Fibroblast of skin of back (primary cell): ENCODE data around the gene PLA2G2D.

ENCODE experiments used
- DNase-seq: peaks from one replicate; pipeline ENCODE4 v3.0.0-alpha.2; 2013

PLA2G2D gene

DNA sequence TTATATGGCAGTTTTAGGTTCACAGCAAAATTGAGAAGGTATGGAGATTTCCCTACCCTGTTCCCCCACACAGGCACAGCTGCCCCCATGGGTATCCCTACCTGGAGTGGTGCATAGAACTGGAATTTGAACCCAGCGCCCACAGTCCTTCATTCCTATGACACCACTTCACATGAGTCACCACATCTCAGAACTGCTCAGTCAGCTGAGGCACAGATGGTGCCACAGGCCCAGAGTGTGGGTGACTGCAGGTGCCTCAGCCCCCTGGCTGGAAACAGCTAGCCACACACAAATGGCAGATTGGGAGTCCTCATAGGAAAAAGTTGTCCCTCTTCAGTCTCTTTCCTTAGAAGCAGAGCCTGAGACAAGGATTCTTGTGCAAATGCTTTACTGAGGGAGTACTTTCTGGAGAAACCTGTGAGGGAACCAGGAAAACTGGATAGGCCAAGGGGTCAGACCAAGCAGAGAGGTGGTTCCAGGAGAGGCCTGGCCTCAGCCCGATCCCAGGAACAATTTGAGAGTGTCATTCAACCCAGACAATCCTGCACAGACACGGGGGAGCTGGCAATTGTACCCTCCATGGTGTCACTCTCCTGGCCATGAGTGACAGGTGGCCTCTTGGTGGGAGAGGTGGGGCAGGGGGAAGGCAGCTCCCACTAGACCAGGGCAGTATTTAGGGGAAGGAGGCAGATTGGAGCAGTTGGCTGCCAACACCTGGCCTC lies 6.9 kb downstream of the PLA2G2D start:
- no peak for DNase-seq

DNA sequence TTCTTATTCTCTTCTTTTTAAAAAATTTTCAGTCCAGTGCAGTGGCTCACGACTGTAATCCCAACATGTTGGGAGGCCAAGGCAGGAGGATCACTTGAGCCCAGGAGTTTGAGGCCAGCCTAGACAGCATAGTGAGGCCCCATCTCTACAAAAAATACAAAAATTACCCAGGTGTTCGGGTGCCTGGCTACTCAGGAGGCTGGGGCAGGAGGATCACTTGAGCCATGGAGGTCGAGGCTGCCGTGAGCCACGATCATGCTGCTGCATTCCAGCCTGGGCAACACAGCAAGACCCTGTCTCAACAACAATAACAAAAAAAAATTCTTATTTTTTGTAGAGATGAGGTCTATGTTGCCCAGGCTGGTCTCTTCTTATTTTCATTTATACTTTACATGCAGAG lies 7.9 kb downstream of the PLA2G2D start:
- no peak for DNase-seq

- no peak for DNase-seq
Observed at GRCh38 chr1:20110679-20111078, 8.7 kb downstream of the PLA2G2D start.

GRCh38 chr1:20109223-20109856 lies 10.0 kb downstream of the PLA2G2D start:
- no peak for DNase-seq

GRCh38 chr1:20108366-20109123 lies 10.8 kb downstream of the PLA2G2D start:
- no peak for DNase-seq

DNA sequence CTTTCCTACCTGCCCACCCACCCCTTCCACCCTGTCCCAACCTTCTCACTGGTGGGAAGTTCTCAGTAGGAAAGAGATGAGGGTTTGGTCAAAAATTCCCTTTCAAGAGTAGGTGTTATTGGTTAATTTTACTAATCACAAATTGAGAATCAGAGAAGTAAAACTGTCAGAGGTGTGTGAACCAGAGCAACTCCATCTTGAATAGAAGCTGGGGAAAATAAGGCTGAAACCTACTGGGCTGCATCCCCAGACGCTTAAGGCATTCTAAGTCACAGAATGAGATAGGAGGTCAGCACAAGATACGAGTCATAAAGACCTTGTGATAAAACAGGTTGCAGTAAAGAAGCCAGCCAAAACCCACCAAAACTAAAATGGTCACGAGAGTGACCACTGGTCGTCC lies 11.5 kb downstream of the PLA2G2D start:
- no peak for DNase-seq

- DNase-seq, result no peak
Observed at GRCh38 chr1:20107351-20107750, 12.0 kb downstream of the PLA2G2D start.

DNA sequence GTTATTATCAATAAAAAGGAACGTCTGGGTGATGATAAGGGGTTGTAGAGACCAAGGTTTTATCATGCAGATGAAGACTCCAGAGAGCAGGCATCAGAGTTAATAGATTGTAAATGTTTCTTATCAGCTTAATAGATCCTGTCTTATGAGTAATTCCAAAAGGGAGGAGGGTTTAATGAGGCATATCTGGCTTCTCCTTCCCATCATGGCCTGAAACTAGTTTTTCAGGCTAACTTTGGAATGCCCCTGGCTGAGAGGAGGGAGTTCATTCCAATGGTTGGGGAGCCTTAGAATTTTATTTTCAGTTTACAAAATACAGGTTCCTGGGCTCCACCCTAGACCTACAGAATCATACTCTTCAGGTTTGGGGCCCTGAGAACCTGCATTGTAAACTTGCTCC lies 13.5 kb downstream of the PLA2G2D start:
- no peak for DNase-seq

DNA sequence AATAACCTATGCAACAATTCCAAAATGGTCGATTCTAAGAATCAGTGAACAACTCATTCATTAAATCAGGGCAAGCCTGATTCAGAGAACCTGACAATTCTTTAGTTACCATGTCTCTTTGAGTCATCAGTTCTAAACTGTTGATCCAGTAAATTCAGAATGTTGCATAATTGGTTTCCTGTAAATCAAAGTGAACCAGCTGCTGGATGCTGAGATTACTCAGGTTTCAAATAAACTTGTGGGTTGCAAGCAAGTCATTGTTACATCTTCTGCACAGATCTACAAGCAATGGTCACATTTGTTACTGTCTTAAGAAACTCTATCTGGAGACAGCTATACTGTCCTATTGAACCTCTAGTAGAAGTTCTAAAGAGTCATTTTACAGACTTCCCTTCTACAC lies 16.5 kb downstream of the PLA2G2D start:
- DNase-seq, result no peak

DNA sequence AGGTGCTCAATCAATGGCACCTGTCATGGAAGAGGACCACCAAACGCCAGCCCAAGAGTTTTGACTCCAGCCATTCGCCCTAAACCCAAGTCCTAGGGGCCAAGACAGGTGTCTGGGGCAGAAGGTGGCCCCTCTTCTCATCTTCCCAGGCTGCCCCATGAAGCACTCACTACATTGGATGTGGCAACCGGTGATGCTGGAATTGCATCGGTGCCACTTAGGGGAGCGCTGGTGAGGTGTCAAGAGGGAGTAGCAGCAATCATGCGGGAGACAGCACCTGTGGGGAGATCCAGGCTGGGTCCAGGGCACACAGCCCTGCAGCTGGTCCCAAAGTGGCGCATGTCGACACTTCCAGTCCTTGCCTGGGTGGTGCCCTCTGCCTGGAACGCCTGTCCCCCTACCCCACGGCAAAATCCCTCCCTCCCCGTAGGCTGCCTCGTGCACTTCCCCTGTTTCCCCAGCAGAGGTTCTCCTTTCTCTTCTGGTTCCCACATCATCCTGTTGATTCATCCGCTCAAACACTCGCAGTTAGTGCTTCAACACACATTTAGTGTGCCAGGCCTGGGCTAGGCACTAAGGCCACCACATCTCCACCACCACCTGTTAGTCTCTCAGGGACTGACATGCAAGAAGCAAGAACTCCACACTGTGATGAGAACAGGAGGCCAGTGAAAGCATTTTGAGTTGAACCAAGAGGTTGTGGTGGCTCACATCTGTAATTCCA lies 18.5 kb downstream of the PLA2G2D start:
- peak; percentile 47 for DNase-seq

- DNase-seq, result no peak
Observed at GRCh38 chr1:20099533-20099932, 19.8 kb downstream of the PLA2G2D start.

DNA sequence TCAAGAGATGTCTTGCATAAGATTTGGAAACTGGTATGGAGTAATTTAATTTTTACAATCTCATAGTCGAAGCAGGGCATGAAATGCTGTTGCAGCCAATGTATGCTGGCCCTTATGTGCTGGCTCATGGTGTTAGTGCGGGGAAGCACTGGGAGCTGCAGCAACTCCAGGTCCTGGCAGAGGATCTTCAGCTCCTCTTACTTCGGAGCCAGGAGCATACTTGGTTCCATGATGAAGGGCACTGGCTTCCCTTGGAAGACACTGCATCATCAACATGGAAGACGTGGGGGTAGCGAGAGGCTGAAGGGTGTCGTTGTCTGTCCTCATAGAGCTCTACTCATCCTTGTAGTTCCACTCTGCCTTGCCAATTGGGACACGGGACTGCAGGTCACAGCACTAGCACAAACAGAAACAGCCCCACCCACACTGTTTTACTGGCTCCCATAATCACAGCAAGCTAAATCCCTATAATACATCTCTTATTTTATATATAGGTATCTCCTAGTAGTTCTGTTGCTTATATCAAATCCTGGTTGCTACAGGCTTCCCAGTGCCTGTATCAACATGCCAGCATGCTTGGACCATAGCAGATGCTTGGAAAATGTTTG lies 22.4 kb downstream of the PLA2G2D start:
- DNase-seq, result no peak

DNA sequence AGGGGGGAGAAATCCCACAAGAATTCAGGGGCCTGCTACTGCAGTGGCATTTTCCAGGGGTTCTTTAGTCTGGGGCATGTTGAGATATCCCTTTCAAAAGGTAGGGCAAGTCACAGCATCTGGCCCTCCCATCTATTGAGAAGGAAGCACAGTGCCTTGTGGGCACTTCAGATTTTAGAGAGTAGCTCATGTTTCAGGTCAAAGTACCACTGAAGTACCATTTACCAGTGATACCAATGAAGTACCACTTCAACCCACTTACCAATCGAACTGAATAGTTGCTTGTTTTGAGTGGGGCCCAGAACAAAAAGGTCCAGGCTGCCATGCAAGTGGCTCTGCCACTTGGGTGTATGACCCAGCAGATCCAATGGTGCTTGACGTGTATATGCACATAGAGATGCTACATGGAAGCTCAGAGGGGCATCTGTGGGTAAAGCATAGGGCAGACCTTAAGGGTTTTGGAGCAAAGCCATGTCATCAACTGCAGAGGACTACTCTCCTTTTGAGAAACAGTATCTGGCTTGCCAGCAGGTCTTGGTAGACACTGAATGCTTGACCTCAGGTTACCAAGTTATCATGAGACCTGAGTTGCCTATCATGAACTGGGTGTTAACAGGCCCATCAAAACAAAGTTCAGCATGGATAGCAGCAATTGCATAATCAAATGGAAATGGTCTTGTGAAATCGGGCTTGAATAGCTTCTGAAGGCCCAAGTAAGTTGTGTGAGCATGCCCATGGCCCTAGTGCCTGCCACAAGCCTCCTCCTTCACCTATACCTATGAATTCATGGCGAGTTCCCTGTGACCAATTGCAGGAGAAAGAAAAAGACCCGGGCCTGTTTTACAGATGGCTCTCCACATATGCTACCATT lies 23.5 kb downstream of the PLA2G2D start:
- DNase-seq, result no peak

DNA sequence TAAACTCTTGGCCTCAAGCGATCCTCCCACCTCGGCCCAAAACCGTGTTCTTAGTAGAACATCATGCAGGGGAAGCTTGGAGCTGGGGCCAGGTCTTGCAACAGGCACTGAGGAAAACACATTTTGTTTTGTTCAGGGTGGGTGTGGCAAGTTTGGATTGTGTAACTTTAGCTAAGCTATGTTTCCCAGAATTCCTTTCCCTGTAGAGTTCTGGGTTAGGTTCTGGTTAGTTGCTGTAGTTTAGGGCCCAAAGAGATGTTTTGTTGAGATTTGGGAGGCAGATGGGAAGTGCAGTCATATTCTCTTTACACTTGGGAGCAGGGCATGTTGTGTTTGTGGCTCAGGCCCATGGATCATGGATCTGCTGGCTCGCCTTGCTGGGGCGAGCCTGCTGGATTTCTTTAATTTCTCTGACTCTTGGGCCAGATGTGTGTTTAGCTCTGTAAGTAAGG lies 25.4 kb downstream of the PLA2G2D start:
- DNase-seq, result no peak

GRCh38 chr1:20093303-20093702 lies 26.0 kb downstream of the PLA2G2D start:
- DNase-seq, result no peak

GRCh38 chr1:20090641-20091040 lies 28.7 kb downstream of the PLA2G2D start:
- DNase-seq, result no peak

DNA sequence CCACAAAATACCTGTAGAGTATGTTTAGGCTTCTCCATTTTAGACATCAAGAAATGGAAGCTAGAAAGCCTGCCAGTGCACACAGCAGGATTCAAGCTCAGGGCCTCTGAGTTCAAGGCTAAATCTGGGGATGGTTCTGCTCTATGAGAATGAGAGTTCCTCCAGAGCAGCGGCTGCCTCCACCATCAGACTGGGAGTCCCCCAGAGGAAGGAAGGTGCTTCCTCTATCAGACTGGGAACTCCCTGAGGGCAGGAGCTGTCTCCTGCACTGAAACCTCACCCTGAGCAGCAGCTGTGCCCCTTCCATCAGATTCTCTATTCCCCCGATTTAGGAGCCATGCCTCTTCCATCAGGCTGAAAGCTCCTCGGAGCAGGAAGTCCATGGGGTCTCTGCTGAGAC lies 29.2 kb downstream of the PLA2G2D start:
- DNase-seq, result no peak

- no peak for DNase-seq
Observed at GRCh38 chr1:20089328-20090077, 29.8 kb downstream of the PLA2G2D start.

DNA sequence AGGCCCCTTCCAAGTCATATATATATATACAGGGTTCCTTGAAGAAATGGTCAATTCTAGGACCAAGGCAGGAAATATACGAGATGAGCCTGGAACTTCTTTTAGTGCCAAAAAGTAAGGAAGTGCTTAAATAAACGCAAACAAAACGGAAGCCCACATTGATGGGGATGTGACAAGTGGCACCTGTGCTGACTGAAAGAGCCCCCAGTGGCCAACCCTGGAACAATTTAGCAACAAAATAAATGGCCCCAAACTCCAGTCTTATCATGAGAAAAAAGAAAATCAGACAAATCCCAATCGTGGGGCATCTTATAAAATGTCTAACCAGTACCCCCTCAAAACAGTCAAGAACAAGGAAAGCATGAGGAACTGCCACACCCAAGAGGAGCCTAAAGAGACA lies 31.7 kb downstream of the PLA2G2D start:
- no peak for DNase-seq

- no peak for DNase-seq
Observed at GRCh38 chr1:20086800-20087199, 32.5 kb downstream of the PLA2G2D start.
